WTC11 (cell line): ENCODE results near the gene SLC38A3. TPM values are rescaled to one million over a fixed set of nuclear protein-coding genes. Genes with fewer than 3 reads are reported as not detected.

Source experiments
- ATAC-seq: fragments of 200-7000 bp; cut with Tn5 transposase; 2 replicates; pipeline ENCODE4 v1.10.0; 2021; ENCODE audit warnings: mild to moderate bottlenecking, moderate library complexity
- CTCF ChIA-PET: fragments of 300-600 bp; sonication (Branson Sonifier 250); formaldehyde crosslinking; loops from one replicate; lab custom pipeline; 2021; ENCODE audit warnings: antibody characterized with exemption; lab: Charles Lee
- POLR2A ChIA-PET: fragments of 350-600 bp; sonication (Branson Sonifier 250); formaldehyde crosslinking; loops from one replicate; lab custom pipeline; 2021; ENCODE audit warnings: antibody characterized with exemption; lab: Charles Lee
- DNase-seq: peaks from one replicate; pipeline ENCODE4 v3.0.0; 2021; ENCODE audit warnings: low spot score
- H3K27ac Mint-ChIP-seq: 2 replicates; pipeline ENCODE4 v1.8.0; 2021; ENCODE audit warnings: mixed read lengths
- H3K27me3 Mint-ChIP-seq: 2 replicates; pipeline ENCODE4 v1.8.0; 2021; ENCODE audit warnings: low read depth, mild to moderate bottlenecking, moderate library complexity, mixed read lengths
- H3K36me3 Mint-ChIP-seq: 2 replicates; pipeline ENCODE4 v1.8.0; 2021; ENCODE audit warnings: mixed read lengths
- H3K4me1 Mint-ChIP-seq: 2 replicates; pipeline ENCODE4 v1.8.0; 2022; ENCODE audit warnings: mixed read lengths
- H3K4me3 Mint-ChIP-seq: 2 replicates; pipeline ENCODE4 v1.8.0; 2021; ENCODE audit warnings: mild to moderate bottlenecking, moderate library complexity, mixed read lengths
- H3K9me3 Mint-ChIP-seq: 2 replicates; pipeline ENCODE4 v1.8.0; 2021; ENCODE audit warnings: mixed read lengths
- AFF4 ChIP-seq: sonication (generic); formaldehyde crosslinking; IDR thresholded peaks from 2 replicates; pipeline ENCODE4 v1.8.1; 2023; ENCODE audit warnings: mild to moderate bottlenecking, missing genetic modification reagents, borderline replicate concordance
- ATF6 ChIP-seq: sonication (generic); formaldehyde crosslinking; IDR thresholded peaks from 2 replicates; pipeline ENCODE4 v1.8.1; 2023; ENCODE audit warnings: mild to moderate bottlenecking, missing genetic modification reagents
- CREB1 ChIP-seq: sonication (generic); formaldehyde crosslinking; IDR thresholded peaks from 2 replicates; pipeline ENCODE4 v1.8.0; 2023; ENCODE audit warnings: mild to moderate bottlenecking, missing genetic modification reagents
- E2F1 ChIP-seq: sonication (generic); formaldehyde crosslinking; IDR thresholded peaks from 2 replicates; pipeline ENCODE4 v1.8.0; 2022; ENCODE audit warnings: mild to moderate bottlenecking, missing genetic modification reagents
- E2F4 ChIP-seq: sonication (generic); formaldehyde crosslinking; IDR thresholded peaks from 2 replicates; pipeline ENCODE4 v1.8.1; 2022; ENCODE audit warnings: low read depth, mild to moderate bottlenecking, moderate library complexity, missing genetic modification reagents, borderline replicate concordance
- JAZF1 ChIP-seq: fragments of 250-450 bp; sonication (Bioruptor Pico); IDR thresholded peaks from 2 replicates; pipeline ENCODE4 v1.9.0; 2021; ENCODE audit warnings: moderate library complexity, mild to moderate bottlenecking, inconsistent platforms
- KAT7 ChIP-seq: sonication (generic); formaldehyde crosslinking; IDR thresholded peaks from 2 replicates; pipeline ENCODE4 v1.8.1; 2023; ENCODE audit warnings: missing genetic modification reagents, mild to moderate bottlenecking, borderline replicate concordance
- NFATC4 ChIP-seq: fragments of 250-450 bp; sonication (Bioruptor Pico); IDR thresholded peaks from 2 replicates; pipeline ENCODE4 v1.9.0; 2021; ENCODE audit warnings: mild to moderate bottlenecking
- NFYB ChIP-seq: sonication (generic); formaldehyde crosslinking; conservative IDR thresholded peaks from 2 replicates; pipeline ENCODE4 v1.8.0; 2022; ENCODE audit warnings: low read depth, missing genetic modification reagents
- NR1H2 ChIP-seq: sonication (generic); formaldehyde crosslinking; IDR thresholded peaks from 2 replicates; pipeline ENCODE4 v1.9.0; 2021; ENCODE audit warnings: mild to moderate bottlenecking, moderate library complexity, missing genetic modification reagents
- RORB ChIP-seq: fragments of 250-450 bp; sonication (Bioruptor Pico); IDR thresholded peaks from 2 replicates; pipeline ENCODE4 v1.9.0; 2021; ENCODE audit warnings: mild to moderate bottlenecking
- SMAD3 ChIP-seq: sonication (generic); formaldehyde crosslinking; IDR thresholded peaks from 2 replicates; pipeline ENCODE4 v1.8.0; 2022; ENCODE audit warnings: missing genetic modification reagents, mild to moderate bottlenecking, borderline replicate concordance
- SMAD4 ChIP-seq: sonication (generic); formaldehyde crosslinking; IDR thresholded peaks from 2 replicates; pipeline ENCODE4 v1.8.0; 2022; ENCODE audit warnings: mild to moderate bottlenecking, missing genetic modification reagents
- SP1 ChIP-seq: sonication (generic); formaldehyde crosslinking; conservative IDR thresholded peaks from 2 replicates; pipeline ENCODE4 v1.8.1; 2022; ENCODE audit warnings: missing genetic modification reagents
- TCF7 ChIP-seq: sonication (generic); formaldehyde crosslinking; IDR thresholded peaks from 2 replicates; pipeline ENCODE4 v1.8.0; 2022; ENCODE audit warnings: mild to moderate bottlenecking, low read depth, missing genetic modification reagents, moderate library complexity
- TEAD4 ChIP-seq: sonication (generic); formaldehyde crosslinking; IDR thresholded peaks from 2 replicates; pipeline ENCODE4 v1.8.0; 2022; ENCODE audit warnings: mild to moderate bottlenecking, missing genetic modification reagents
- USF2 ChIP-seq: sonication (generic); formaldehyde crosslinking; IDR thresholded peaks from 2 replicates; pipeline ENCODE4 v1.8.1; 2023; ENCODE audit warnings: mild to moderate bottlenecking, missing genetic modification reagents, moderate library complexity
- ZMAT4 ChIP-seq: fragments of 250-450 bp; sonication (Bioruptor Pico); IDR thresholded peaks from 2 replicates; pipeline ENCODE4 v1.9.0; 2021; ENCODE audit warnings: mild to moderate bottlenecking
- ZNF138 ChIP-seq: sonication (generic); formaldehyde crosslinking; conservative IDR thresholded peaks from 2 replicates; pipeline ENCODE4 v1.8.1; 2022; ENCODE audit warnings: mild to moderate bottlenecking, moderate library complexity, missing genetic modification reagents
- ZNF219 ChIP-seq: sonication (generic); formaldehyde crosslinking; IDR thresholded peaks from 2 replicates; pipeline ENCODE4 v1.8.0; 2023; ENCODE audit warnings: missing genetic modification reagents, mild to moderate bottlenecking, borderline replicate concordance
- ZNF263 ChIP-seq: sonication (generic); formaldehyde crosslinking; IDR thresholded peaks from 2 replicates; pipeline ENCODE4 v1.8.1; 2022; ENCODE audit warnings: low read depth, mild to moderate bottlenecking, moderate library complexity, missing genetic modification reagents
- ZNF512 ChIP-seq: sonication (generic); formaldehyde crosslinking; IDR thresholded peaks from 2 replicates; pipeline ENCODE4 v1.8.1; 2022; ENCODE audit warnings: missing genetic modification reagents, borderline replicate concordance
- total RNA-seq: library from RNA; stranded (reverse); gene quantifications from 3 replicates; pipeline ENCODE4 v1.2.3, GENCODE V29; 2021

SLC38A3 gene
- total RNA-seq, 1 experiment from 2014 or later = 0.90 TPM

- TF ChIP-seq ATF6 (CRISPR knock-in tag) = no peak
- no peak for TF ChIP-seq KAT7 (CRISPR knock-in tag)
These were observed 44.4 kb downstream of the SLC38A3 start (continued) for GRCh38 chr3:50249457-50249856.

- no peak overlapping the region for H3K4me3 Mint-ChIP-seq
- H3K4me1 Mint-ChIP-seq = peaks cover 28% of the 10 kb centered on the region
- no peak for ATAC-seq
- H3K36me3 Mint-ChIP-seq = peaks cover 11% of the 10 kb centered on the region
- no peaks in the 10 kb centered on the region for H3K9me3 Mint-ChIP-seq
- peak overlapping the region; percentile 17; the same call in 1 of the 2 replicates for H3K27ac Mint-ChIP-seq
- POLR2A ChIA-PET = interaction anchor here (0.6 to 0.8 kb wide), 2 partner anchors 15 to 33 kb away, joined by 3 read pairs; partner anchors contain the start of gene GNAI2
- TF ChIP-seq USF2 (CRISPR knock-in tag) = no peak
- no peak for TF ChIP-seq CREB1 (CRISPR knock-in tag)
- no peak for TF ChIP-seq E2F4 (CRISPR knock-in tag)
- TF ChIP-seq TEAD4 (CRISPR knock-in tag) = no peak
- no peak for TF ChIP-seq NFYB
- TF ChIP-seq RORB (CRISPR knock-in tag) = no peak
- TF ChIP-seq ZMAT4 (CRISPR knock-in tag) = no peak
- TF ChIP-seq ZNF219 = no peak
- no peak for TF ChIP-seq TCF7 (CRISPR knock-in tag)
- no peak for TF ChIP-seq SMAD4 (CRISPR knock-in tag)
- TF ChIP-seq, all 79 proteins: peak for 0
- no peaks in the 10 kb centered on the region for H3K27me3 Mint-ChIP-seq
- no peak for DNase-seq
- CTCF ChIA-PET = interaction anchor here (0.7 to 6.0 kb wide), 6 partner anchors 7 to 56 kb away, joined by 3 to 151 read pairs (median 6); no protein-coding TSS in a partner anchor
These were observed 45.4 kb downstream of the SLC38A3 start for GRCh38 chr3:50250514-50250913.

- DNase-seq (no peak), ATAC-seq (no peak)
- H3K4me3 Mint-ChIP-seq = no peak overlapping the region
- CTCF ChIA-PET = interaction anchor here (1.0 to 6.0 kb wide), 2 partner anchors 7 to 25 kb away, joined by 3 to 151 read pairs; no protein-coding TSS in a partner anchor
- POLR2A ChIA-PET = no interaction called here
- no peaks in the 10 kb centered on the region for H3K9me3 Mint-ChIP-seq
- peaks cover 23% of the 10 kb centered on the region for H3K4me1 Mint-ChIP-seq
- H3K27me3 Mint-ChIP-seq = no peaks in the 10 kb centered on the region
- H3K27ac Mint-ChIP-seq = peak overlapping the region; percentile 31; the same call in 1 of the 2 replicates
- H3K36me3 Mint-ChIP-seq = peaks cover 13% of the 10 kb centered on the region
- TF ChIP-seq CREB1 (CRISPR knock-in tag) (no peak), AFF4 (CRISPR knock-in tag) (no peak), NFATC4 (CRISPR knock-in tag) (no peak), ZNF512 (CRISPR knock-in tag) (no peak), JAZF1 (CRISPR knock-in tag) (no peak), ZNF263 (CRISPR knock-in tag) (no peak), NR1H2 (CRISPR knock-in tag) (no peak), KAT7 (CRISPR knock-in tag) (no peak), SP1 (CRISPR knock-in tag) (no peak), E2F1 (CRISPR knock-in tag) (no peak), SMAD3 (CRISPR knock-in tag) (no peak), TCF7 (CRISPR knock-in tag) (no peak), ZNF138 (CRISPR knock-in tag) (no peak)
These were observed 46.1 kb downstream of the SLC38A3 start for GRCh38 chr3:50251220-50251619.
